OCI-LY1 (cell line): ENCODE data around the gene GRK6.

ENCODE experiments used
- CTCF ChIP-seq: fragments of 200-600 bp; sonication (generic), shearing (Covaris generic); IDR thresholded peaks from 2 replicates; pipeline ENCODE4 v1.5.1; 2017; ENCODE audit warnings: mild to moderate bottlenecking, antibody characterized with exemption, low read length, moderate library complexity, mixed read lengths
- EZH2 ChIP-seq: fragments of 200-600 bp; sonication (generic), shearing (Covaris generic); IDR thresholded peaks from 2 replicates; pipeline ENCODE4 v1.8.0; 2017; ENCODE audit warnings: borderline replicate concordance, mixed run types, mild to moderate bottlenecking, antibody characterized with exemption, low read length, moderate library complexity, mixed read lengths

- TF ChIP-seq CTCF (no peak), EZH2 (no peak)
Measured at GRCh38 chr5:177383181-177383580, 43.3 kb upstream of the GRK6 start.
